Neural cell (in vitro differentiated cells): ENCODE results near the gene CAPN7. TPM values are rescaled to one million over a fixed set of nuclear protein-coding genes. Genes with fewer than 3 reads are reported as not detected.

Experiments used
- H2AFZ ChIP-seq: fragments of 200-600, 300-800 bp; sonication (generic), shearing (Covaris generic); 2 replicates; pipeline ENCODE4 v1.6.0; 2014; ENCODE audit warnings: low read depth, mild to moderate bottlenecking, antibody characterized with exemption, low read length, moderate library complexity
- H3F3A ChIP-seq: fragments of 200-600 bp; shearing (Covaris generic); 2 replicates; pipeline ENCODE4 v1.6.1; 2016; ENCODE audit warnings: mild to moderate bottlenecking, moderate library complexity, mixed read lengths, antibody characterized with exemption, low read length; ENCODE audit not compliant: insufficient read depth, poor library complexity, severe bottlenecking
- H3K27ac ChIP-seq: fragments of 200-600, 300-800 bp; sonication (generic), shearing (Covaris generic); 2 replicates; pipeline ENCODE4 v1.5.1; 2014; ENCODE audit warnings: mild to moderate bottlenecking, low read length, moderate library complexity
- H3K27me3 ChIP-seq: fragments of 300-800, 200-600 bp; sonication (generic), shearing (Covaris generic); 2 replicates; pipeline ENCODE4 v1.6.0; 2014; ENCODE audit warnings: mild to moderate bottlenecking, low read depth, low read length, moderate library complexity; ENCODE audit not compliant: insufficient read depth
- H3K36me3 ChIP-seq: fragments of 300-800, 200-600 bp; sonication (generic), shearing (Covaris generic); 2 replicates; pipeline ENCODE4 v1.5.1; 2014; ENCODE audit warnings: mild to moderate bottlenecking, antibody characterized with exemption, low read length, moderate library complexity; ENCODE audit not compliant: insufficient read depth
- H3K4me2 ChIP-seq: fragments of 300-800, 200-600 bp; sonication (generic), shearing (Covaris generic); 2 replicates; pipeline ENCODE4 v1.6.0; 2014; ENCODE audit warnings: mild to moderate bottlenecking, low read length
- H3K4me3 ChIP-seq: fragments of 300-800, 200-600 bp; sonication (generic), shearing (Covaris generic); 2 replicates; pipeline ENCODE4 v1.5.1; 2014; ENCODE audit warnings: mild to moderate bottlenecking, low read length, moderate library complexity
- H3K79me2 ChIP-seq: fragments of 200-600 bp; shearing (Covaris generic); replicated peaks from 2 replicates; pipeline ENCODE4 v1.6.0; 2014; ENCODE audit warnings: mild to moderate bottlenecking, low read length, moderate library complexity; ENCODE audit not compliant: insufficient read depth
- H3K9ac ChIP-seq: fragments of 300-800, 200-600 bp; sonication (generic), shearing (Covaris generic); 2 replicates; pipeline ENCODE4 v1.6.1; 2016; ENCODE audit warnings: mild to moderate bottlenecking, low read length, mixed read lengths
- H3K9me2 ChIP-seq: fragments of 200-600 bp; shearing (Covaris generic); 2 replicates; pipeline ENCODE4 v1.6.1; 2016; ENCODE audit warnings: mild to moderate bottlenecking, low read length, mixed read lengths; ENCODE audit not compliant: insufficient read depth
- H3K9me3 ChIP-seq: fragments of 200-600, 300-800 bp; sonication (generic), shearing (Covaris generic); 2 replicates; pipeline ENCODE4 v1.6.1; 2016; ENCODE audit warnings: mild to moderate bottlenecking, mixed run types, low read length, moderate library complexity, mixed read lengths
- H4K20me1 ChIP-seq: fragments of 200-600 bp; shearing (Covaris generic); 2 replicates; pipeline ENCODE4 v1.6.1; 2016; ENCODE audit warnings: mild to moderate bottlenecking, mixed run types; ENCODE audit not compliant: insufficient read depth
- CTCF ChIP-seq: fragments of 450-650 bp; IDR thresholded peaks from 2 replicates; pipeline ENCODE4 v1.5.1; 2014; ENCODE audit warnings: antibody characterized with exemption, mild to moderate bottlenecking, moderate library complexity; ENCODE audit not compliant: poor library complexity, severe bottlenecking
- EZH2 ChIP-seq: fragments of 200-600, 300-800 bp; shearing (Covaris generic), sonication (generic); IDR thresholded peaks from 2 replicates; pipeline ENCODE4 v1.6.1; 2014; ENCODE audit warnings: antibody characterized with exemption, low read length, borderline replicate concordance, mild to moderate bottlenecking; ENCODE audit not compliant: insufficient read depth, poor library complexity, severe bottlenecking
- MXI1 ChIP-seq: fragments of 450-650 bp; conservative IDR thresholded peaks from 2 replicates; pipeline ENCODE4 v1.6.1; 2014; ENCODE audit warnings: antibody characterized with exemption, mild to moderate bottlenecking; ENCODE audit not compliant: poor library complexity, severe bottlenecking
- RAD21 ChIP-seq: fragments of 450-650 bp; conservative IDR thresholded peaks from 2 replicates; pipeline ENCODE4 v1.6.1; 2014; ENCODE audit warnings: antibody characterized with exemption, mild to moderate bottlenecking, moderate library complexity
- REST ChIP-seq: IDR thresholded peaks from 2 replicates; pipeline ENCODE4 v1.6.1; 2012; ENCODE audit warnings: borderline replicate concordance
- SMC3 ChIP-seq: fragments of 450-650 bp; conservative IDR thresholded peaks from 2 replicates; pipeline ENCODE4 v1.6.1; 2014; ENCODE audit warnings: antibody characterized with exemption, mild to moderate bottlenecking, moderate library complexity; ENCODE audit not compliant: poor library complexity
- TAF1 ChIP-seq: IDR thresholded peaks from 2 replicates; pipeline ENCODE4 v1.6.1; 2012; ENCODE audit warnings: low read depth
- polyA plus RNA-seq: library from polyadenylated mRNA; depleted of rRNA; stranded (reverse); fragments of >200 nt; gene quantifications from 2 replicates; pipeline ENCODE4 v1.2.3, GENCODE V29; 2014

CAPN7 gene
- polyA plus RNA-seq, 1 donor from 2014 or later, result 60.9 TPM

- TF ChIP-seq EZH2, result no peak
- no peak for TF ChIP-seq CTCF
- TF ChIP-seq TAF1, result no peak
- no peak for TF ChIP-seq REST
- TF ChIP-seq MXI1, result no peak
- peaks cover 11% of the 10 kb centered on the region for H3K36me3 ChIP-seq
Observed at GRCh38 chr3:15220661-15221060, 14.6 kb downstream of the CAPN7 start.

GRCh38 chr3:15221574-15222217 is 15.7 kb downstream of the CAPN7 start:
- H3K36me3 ChIP-seq, result peaks cover 14% of the 10 kb centered on the region

More at GRCh38 chr3:15220661-15221060, 14.6 kb downstream of the CAPN7 start:
- H3K9me2 ChIP-seq, result no peaks in the 10 kb centered on the region
- H4K20me1 ChIP-seq, result no peaks in the 10 kb centered on the region
- no peak overlapping the region for H2AFZ ChIP-seq
- no peak overlapping the region for H3K4me2 ChIP-seq
- no peaks in the 10 kb centered on the region for H3K27me3 ChIP-seq
- no peak overlapping the region for H3K9ac ChIP-seq
- H3K9me3 ChIP-seq, result no peaks in the 10 kb centered on the region
- H3K79me2 ChIP-seq, result peaks cover 2% of the 10 kb centered on the region
- no peak overlapping the region for H3K27ac ChIP-seq
- no peaks in the 10 kb centered on the region for H3F3A ChIP-seq
- no peak overlapping the region for H3K4me3 ChIP-seq

More at GRCh38 chr3:15221574-15222217, 15.7 kb downstream of the CAPN7 start:
- Histone ChIP-seq H3K9ac (no peak overlapping the region), H3K27me3 (no peaks in the 10 kb centered on the region), H4K20me1 (no peaks in the 10 kb centered on the region), H3K4me3 (no peak overlapping the region), H3F3A (no peaks in the 10 kb centered on the region), H3K27ac (no peak overlapping the region), H2AFZ (no peak overlapping the region), H3K9me2 (no peaks in the 10 kb centered on the region), H3K9me3 (no peaks in the 10 kb centered on the region), H3K4me2 (no peak overlapping the region), H3K79me2 (no peaks in the 10 kb centered on the region)
- TF ChIP-seq SMC3 (no peak), RAD21 (no peak), REST (no peak)
